ENCODE measurements around the gene SLC5A7.

The SLC5A7 gene

GRCh38 chr2:108026092-108026794 lies 39.9 kb downstream of the SLC5A7 start:
- no peak for DNase-seq (ENCODE audit: low read depth in 1 of 2, low spot score in 1 of 2)
- TF ChIP-seq JUND (IDR thresholded peaks at IDR 0.05; ENCODE audit: low read depth), result no peak
- in situ Hi-C loops (cut with HindIII; ENCODE audit: low pct_unique_long_range_greater_than_20kb, low sequenced_read_pairs), result no loop called here

- no peak for DNase-seq (ENCODE audit: low read depth in 1 of 2, low spot score in 1 of 2)
- in situ Hi-C loops (cut with HindIII; ENCODE audit: low pct_unique_long_range_greater_than_20kb, low sequenced_read_pairs), result no loop called here
- TF ChIP-seq JUND (IDR thresholded peaks at IDR 0.05; ENCODE audit: low read depth), result no peak
Measured at GRCh38 chr2:108029496-108029895, 43.2 kb downstream of the SLC5A7 start.

DNA sequence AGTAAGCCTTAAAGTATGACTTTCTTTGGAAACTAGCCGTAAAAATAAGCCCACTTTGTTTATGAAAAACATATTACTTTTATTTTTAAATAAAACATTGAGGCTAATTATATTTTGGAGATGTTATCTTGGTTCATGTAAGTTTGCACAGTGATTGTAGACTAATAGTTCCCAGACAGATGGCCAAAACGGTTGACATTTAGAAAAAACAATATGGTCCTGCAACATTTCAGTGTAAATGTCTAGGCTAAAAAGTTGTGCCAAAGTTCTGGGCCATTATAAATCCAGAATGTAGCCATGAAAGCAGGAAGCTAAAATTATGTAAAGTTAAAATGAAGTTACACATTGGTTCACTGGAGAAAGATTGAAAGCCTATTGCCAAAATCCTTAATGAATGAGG lies 43.6 kb downstream of the SLC5A7 start:
- no peak for DNase-seq (ENCODE audit: low read depth in 1 of 2, low spot score in 1 of 2)
- no peak for TF ChIP-seq JUND (IDR thresholded peaks at IDR 0.05; ENCODE audit: low read depth)
- in situ Hi-C loops (cut with HindIII; ENCODE audit: low pct_unique_long_range_greater_than_20kb, low sequenced_read_pairs), result no loop called here

DNA sequence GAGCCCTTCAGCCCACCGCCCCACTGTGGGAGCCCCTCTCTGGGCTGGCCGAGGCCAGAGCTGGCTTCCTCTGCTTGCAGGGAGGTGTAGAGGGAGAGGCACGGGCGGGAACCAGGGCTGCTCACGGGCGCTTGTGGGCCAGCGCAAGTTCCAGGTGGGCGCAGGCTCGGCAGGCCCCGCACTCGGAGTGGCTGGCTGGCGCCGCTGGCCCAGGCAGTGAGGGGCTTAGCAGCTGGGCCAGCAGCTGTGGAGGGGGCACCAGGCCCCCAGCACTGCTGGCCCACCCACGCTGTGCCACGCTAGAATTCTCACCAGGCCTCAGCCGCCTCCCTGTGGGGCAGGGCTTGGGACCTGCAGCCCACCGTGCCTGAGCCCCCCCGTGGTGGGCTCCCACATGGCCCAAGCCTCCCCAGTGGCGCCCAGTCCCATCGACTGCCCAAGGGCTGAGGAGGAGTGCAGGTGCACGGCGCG lies 45.2 kb downstream of the SLC5A7 start:
- TF ChIP-seq JUND (IDR thresholded peaks at IDR 0.05; ENCODE audit: low read depth), result no peak
- in situ Hi-C loops (cut with HindIII; ENCODE audit: low pct_unique_long_range_greater_than_20kb, low sequenced_read_pairs), result no loop called here
- no peak for DNase-seq (ENCODE audit: low read depth in 1 of 2, low spot score in 1 of 2)

DNA sequence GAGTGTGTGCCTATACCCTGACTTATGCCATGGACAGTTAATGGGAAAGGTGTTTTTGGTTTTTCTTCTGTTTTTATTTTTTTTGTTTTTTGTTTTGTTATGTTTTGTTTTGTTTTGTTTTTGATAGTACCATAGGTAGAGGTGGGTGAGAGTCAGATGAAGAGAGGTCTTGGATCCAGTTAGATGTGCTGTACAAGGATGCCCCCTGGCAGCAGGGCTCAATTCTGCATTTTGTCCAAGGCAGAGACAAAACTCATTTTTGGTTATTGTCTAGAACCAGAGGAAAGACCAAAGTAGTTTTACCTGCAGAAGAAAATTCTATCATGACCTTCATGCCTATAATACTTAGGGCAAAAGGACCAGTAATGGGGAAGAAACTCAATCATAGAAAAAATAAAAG lies 48.5 kb downstream of the SLC5A7 start:
- in situ Hi-C loops (cut with HindIII; ENCODE audit: low pct_unique_long_range_greater_than_20kb, low sequenced_read_pairs), result no loop called here
- TF ChIP-seq JUND (IDR thresholded peaks at IDR 0.05; ENCODE audit: low read depth), result no peak
- no peak for DNase-seq (ENCODE audit: low read depth in 1 of 2, low spot score in 1 of 2)

DNA sequence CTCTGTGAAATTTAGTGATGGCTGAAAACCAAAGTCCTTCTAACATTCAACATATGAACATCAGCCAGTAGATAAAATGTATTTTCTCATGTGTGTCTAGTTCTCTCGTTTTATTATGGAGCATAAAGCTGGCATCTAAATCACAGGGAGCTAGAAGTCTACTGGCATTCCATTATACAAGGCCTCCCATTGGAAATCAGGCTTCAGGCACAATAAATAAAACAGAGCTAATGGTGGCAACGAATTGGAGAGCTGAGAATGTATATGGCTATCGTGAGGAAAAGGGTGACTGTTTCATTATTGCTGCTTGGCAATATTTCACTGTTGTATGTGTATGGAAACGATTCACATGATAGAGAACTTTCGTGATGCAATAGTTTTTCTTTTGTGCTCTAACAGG lies 62.4 kb downstream of the SLC5A7 start:
- no peak for DNase-seq (ENCODE audit: low read depth in 1 of 2, low spot score in 1 of 2)
- in situ Hi-C loops (cut with HindIII; ENCODE audit: low pct_unique_long_range_greater_than_20kb, low sequenced_read_pairs), result no loop called here
- TF ChIP-seq JUND (IDR thresholded peaks at IDR 0.05; ENCODE audit: low read depth), result no peak

- in situ Hi-C loops (cut with HindIII; ENCODE audit: low pct_unique_long_range_greater_than_20kb, low sequenced_read_pairs), result no loop called here
- TF ChIP-seq JUND (IDR thresholded peaks at IDR 0.05; ENCODE audit: low read depth), result no peak
- no peak for DNase-seq (ENCODE audit: low read depth in 1 of 2, low spot score in 1 of 2)
Measured at GRCh38 chr2:108058576-108059137, 72.3 kb downstream of the SLC5A7 start.

- no peak for TF ChIP-seq JUND (IDR thresholded peaks at IDR 0.05; ENCODE audit: low read depth)
- in situ Hi-C loops (cut with HindIII; ENCODE audit: low pct_unique_long_range_greater_than_20kb, low sequenced_read_pairs), result no loop called here
Measured at GRCh38 chr2:108061439-108062042, 75.2 kb downstream of the SLC5A7 start.

More at GRCh38 chr2:108061439-108062042, 75.2 kb downstream of the SLC5A7 start:
- DNase-seq (ENCODE audit: low read depth in 1 of 2, low spot score in 1 of 2), result no peak
